RWPE2 (cell line): ENCODE measurements around the gene NACAD.

Experiments used
- ATAC-seq: fragments of 200-7000 bp; cut with Tn5 transposase; 3 replicates; pipeline ENCODE4 v1.9.1; 2021; ENCODE audit warnings: low read depth
- DNase-seq: peaks from one replicate; pipeline ENCODE4 v3.0.0-alpha.2; 2020; ENCODE audit warnings: low spot score
- H3K27ac ChIP-seq: fragments of 450-650 bp; 2 replicates; pipeline ENCODE4 v1.5.1; 2017; ENCODE audit warnings: mild to moderate bottlenecking; ENCODE audit not compliant: poor library complexity, severe bottlenecking
- H3K27me3 ChIP-seq: fragments of 250-450 bp; sonication (Bioruptor Pico); 2 replicates; pipeline ENCODE4 v1.5.1; 2021; ENCODE audit warnings: mild to moderate bottlenecking, moderate library complexity; ENCODE audit not compliant: insufficient read depth, poor library complexity, severe bottlenecking
- H3K36me3 ChIP-seq: fragments of 250-450 bp; sonication (Bioruptor Pico); 2 replicates; pipeline ENCODE4 v1.5.1; 2020; ENCODE audit warnings: low read depth, mild to moderate bottlenecking, moderate library complexity
- H3K4me1 ChIP-seq: fragments of 250-450 bp; sonication (Bioruptor Pico); 2 replicates; pipeline ENCODE4 v1.5.1; 2021; ENCODE audit warnings: mild to moderate bottlenecking, moderate library complexity; ENCODE audit not compliant: insufficient read depth, poor library complexity, severe bottlenecking
- H3K4me3 ChIP-seq: fragments of 250-450 bp; sonication (Bioruptor Pico); 2 replicates; pipeline ENCODE4 v1.5.1; 2021; ENCODE audit warnings: mild to moderate bottlenecking, moderate library complexity; ENCODE audit not compliant: severe bottlenecking
- H3K9me3 ChIP-seq: fragments of 250-450 bp; sonication (Bioruptor Pico); 2 replicates; pipeline ENCODE4 v1.5.1; 2021; ENCODE audit warnings: mild to moderate bottlenecking, moderate library complexity; ENCODE audit not compliant: severe bottlenecking
- CTCF ChIP-seq: fragments of 450-650 bp; IDR thresholded peaks from one replicate; pipeline ENCODE4 v1.5.1; 2017; ENCODE audit warnings: mild to moderate bottlenecking, moderate library complexity; ENCODE audit not compliant: poor library complexity, severe bottlenecking

The NACAD gene

GRCh38 chr7:45132708-45133320 is 44.0 kb upstream of the NACAD start:
- no peak for DNase-seq
- H3K27me3 ChIP-seq = no peaks in the 10 kb centered on the region

DNA sequence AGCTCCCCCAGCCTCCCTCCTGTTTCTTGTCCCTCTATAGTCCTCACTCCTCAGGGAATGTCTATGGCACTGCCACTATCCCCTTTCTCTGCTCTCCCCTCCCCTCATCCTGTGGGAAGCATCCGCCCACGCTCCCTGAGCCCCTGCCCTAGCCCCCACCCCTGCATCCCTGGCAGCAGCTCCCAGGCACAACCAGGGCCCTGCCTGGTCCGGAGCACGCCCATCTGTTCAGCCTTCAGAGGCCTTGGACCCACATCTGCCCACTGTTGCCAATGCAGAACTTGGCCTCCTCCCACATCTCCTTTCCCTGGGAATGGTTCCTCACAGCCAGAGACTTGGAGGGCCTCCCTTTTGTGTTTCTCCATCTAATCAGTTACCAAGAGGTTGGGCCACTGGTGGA is 43.1 kb upstream of the NACAD start:
- no peak for TF ChIP-seq CTCF

More at GRCh38 chr7:45132708-45133320, 44.0 kb upstream of the NACAD start:
- no peak overlapping the region for H3K4me3 ChIP-seq
- no peaks in the 10 kb centered on the region for H3K9me3 ChIP-seq
- no peak for TF ChIP-seq CTCF
- no peaks in the 10 kb centered on the region for H3K4me1 ChIP-seq
- no peak for ATAC-seq
- no peak overlapping the region for H3K27ac ChIP-seq
- H3K36me3 ChIP-seq = no peaks in the 10 kb centered on the region

DNA sequence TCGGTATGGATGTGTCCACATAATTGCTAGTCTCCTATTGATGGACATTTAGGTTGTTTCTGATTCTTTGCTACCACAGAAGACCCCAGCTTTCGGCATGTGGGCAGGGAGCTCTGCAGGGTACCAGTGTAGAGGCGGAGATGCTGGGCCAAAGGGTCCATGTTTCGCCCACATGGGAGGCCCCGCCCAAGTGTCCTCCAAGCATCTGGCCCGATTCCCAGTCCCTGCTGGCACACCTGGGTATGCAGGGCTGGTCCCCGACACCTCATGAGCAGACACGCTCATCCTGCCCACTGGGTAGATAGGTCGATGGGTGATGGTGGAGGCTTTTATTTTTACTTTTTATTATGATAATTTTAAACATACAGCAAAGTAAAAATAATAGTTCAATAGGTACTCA is 42.1 kb upstream of the NACAD start:
- no peak for TF ChIP-seq CTCF
- ATAC-seq = no peak
- DNase-seq = no peak
- no peaks in the 10 kb centered on the region for H3K4me1 ChIP-seq
- H3K27ac ChIP-seq = no peak overlapping the region
- no peaks in the 10 kb centered on the region for H3K27me3 ChIP-seq
- no peak overlapping the region for H3K4me3 ChIP-seq
- no peaks in the 10 kb centered on the region for H3K9me3 ChIP-seq
- H3K36me3 ChIP-seq = no peaks in the 10 kb centered on the region

More for the DNA sequence above, 43.1 kb upstream of the NACAD start:
- H3K27ac ChIP-seq = no peak overlapping the region
- H3K4me3 ChIP-seq = no peak overlapping the region
- no peaks in the 10 kb centered on the region for H3K36me3 ChIP-seq
- no peak for ATAC-seq
- no peaks in the 10 kb centered on the region for H3K9me3 ChIP-seq
- H3K4me1 ChIP-seq = no peaks in the 10 kb centered on the region
- DNase-seq = no peak
- H3K27me3 ChIP-seq = no peaks in the 10 kb centered on the region

DNA sequence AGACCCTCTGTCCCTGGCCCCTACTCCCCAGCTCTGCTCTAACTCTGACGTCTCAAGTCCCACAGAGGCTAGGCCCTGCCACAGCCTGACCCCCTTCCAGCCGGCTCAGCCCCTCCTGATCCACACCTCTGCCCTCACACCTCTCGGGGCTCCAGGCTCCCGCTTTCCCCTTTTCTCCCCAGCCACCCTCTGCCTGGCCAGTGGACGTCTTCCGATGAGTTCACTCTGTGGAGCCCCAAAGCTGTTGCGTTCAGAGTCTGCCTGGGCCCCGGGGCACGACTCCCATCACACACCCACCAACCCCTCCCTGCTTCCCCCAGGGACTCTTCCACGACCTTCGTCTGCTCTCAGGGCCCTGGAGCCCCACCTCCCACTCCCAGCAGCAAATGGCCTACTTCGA is 41.1 kb upstream of the NACAD start:
- Histone ChIP-seq H3K4me1 (no peaks in the 10 kb centered on the region), H3K27ac (no peak overlapping the region), H3K9me3 (no peaks in the 10 kb centered on the region), H3K36me3 (no peaks in the 10 kb centered on the region), H3K27me3 (no peaks in the 10 kb centered on the region), H3K4me3 (no peak overlapping the region)
- no peak for ATAC-seq
- TF ChIP-seq CTCF = no peak
- no peak for DNase-seq

DNA sequence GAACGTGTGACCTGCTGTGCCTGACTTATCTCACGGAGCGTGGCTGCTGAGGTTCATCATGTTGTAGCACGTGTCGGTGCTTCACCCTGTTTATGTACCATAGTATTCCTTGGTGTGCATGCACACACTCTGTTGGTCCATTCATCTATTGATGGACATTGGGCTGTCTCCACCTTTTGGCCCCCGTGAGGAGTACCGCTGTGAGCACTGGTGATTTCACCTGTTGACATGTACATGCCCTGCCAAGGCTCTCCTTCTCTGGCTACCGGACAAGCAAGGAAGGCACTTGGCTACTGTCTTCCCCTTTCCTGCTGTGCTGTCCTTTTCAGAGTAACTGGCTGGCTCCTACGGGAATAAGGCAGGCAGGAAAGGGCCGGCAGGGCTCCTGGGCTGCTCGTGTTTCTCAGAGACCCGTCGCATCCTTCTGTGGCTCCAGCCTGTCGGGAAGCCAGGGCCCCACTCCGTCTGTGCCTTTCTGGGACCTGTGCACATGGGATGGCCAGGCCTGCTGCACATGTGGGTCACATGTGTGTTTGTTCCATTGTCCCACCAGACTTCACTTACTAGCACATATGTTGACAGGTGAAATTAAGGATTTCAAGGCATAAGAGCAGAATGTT is 40.5 kb upstream of the NACAD start:
- no peak for TF ChIP-seq CTCF

More for the DNA sequence above, 40.5 kb upstream of the NACAD start:
- H3K27ac ChIP-seq = no peak overlapping the region
- H3K4me1 ChIP-seq = no peaks in the 10 kb centered on the region
- no peak for DNase-seq
- H3K4me3 ChIP-seq = no peak overlapping the region
- H3K27me3 ChIP-seq = no peaks in the 10 kb centered on the region
- H3K9me3 ChIP-seq = no peaks in the 10 kb centered on the region
- no peaks in the 10 kb centered on the region for H3K36me3 ChIP-seq
- ATAC-seq = peak; percentile 14; the same call in 1 of the 3 replicates
